CMK (cell line): ENCODE data around the gene GID8.

ENCODE experiments used
- DNase-seq: peaks from one replicate; pipeline ENCODE4 v3.0.0-alpha.2; 2010; ENCODE audit warnings: low read depth

The GID8 gene

GRCh38 chr20:62986257-62986800 lies 48.4 kb downstream of the GID8 start:
- no peak for DNase-seq

- DNase-seq: no peak
Measured at GRCh38 chr20:62987114-62987513, 49.2 kb downstream of the GID8 start.

GRCh38 chr20:62989201-62989601 lies 51.3 kb downstream of the GID8 start:
- DNase-seq: no peak

GRCh38 chr20:62990306-62990825 lies 52.4 kb downstream of the GID8 start:
- DNase-seq: no peak

- DNase-seq: no peak
Measured at GRCh38 chr20:62991196-62991807, 53.4 kb downstream of the GID8 start.

- DNase-seq: no peak
Measured at GRCh38 chr20:62991863-62992262, 53.9 kb downstream of the GID8 start.

GRCh38 chr20:62993856-62994494 lies 56.0 kb downstream of the GID8 start:
- DNase-seq: no peak

GRCh38 chr20:62994869-62995281 lies 56.9 kb downstream of the GID8 start:
- no peak for DNase-seq

GRCh38 chr20:62995481-62995880 lies 57.5 kb downstream of the GID8 start:
- DNase-seq: no peak

GRCh38 chr20:62995898-62996595 lies 58.1 kb downstream of the GID8 start:
- no peak for DNase-seq

GRCh38 chr20:62996596-62996982 lies 58.6 kb downstream of the GID8 start:
- DNase-seq: no peak

GRCh38 chr20:62997417-62998035 lies 59.6 kb downstream of the GID8 start:
- DNase-seq: no peak
